Left ventricle myocardium inferior (tissue), 1 donor: ENCODE results near the gene HP. TPM values are rescaled to one million over a fixed set of nuclear protein-coding genes. Genes with fewer than 3 reads are reported as not detected.
A peak's percentile ranks its signal among the peaks of the same experiment; 100 is the strongest.

Experiments
- DNase-seq: peaks from one replicate; pipeline ENCODE4 v3.0.0-alpha.2; 2020
- H3K27ac ChIP-seq: fragments of 200-600 bp; replicated peaks from 2 replicates; pipeline ENCODE4 v1.8.0; 2021
- H3K27me3 ChIP-seq: fragments of 200-600 bp; 2 replicates; pipeline ENCODE4 v1.8.0; 2021; ENCODE audit warnings: low read depth
- H3K36me3 ChIP-seq: fragments of 200-600 bp; 2 replicates; pipeline ENCODE4 v1.8.0; 2021
- H3K4me1 ChIP-seq: fragments of 200-600 bp; 2 replicates; pipeline ENCODE4 v1.8.0; 2021
- H3K4me3 ChIP-seq: fragments of 200-600 bp; 2 replicates; pipeline ENCODE4 v1.8.0; 2021; ENCODE audit warnings: mild to moderate bottlenecking, moderate library complexity
- H3K9me3 ChIP-seq: fragments of 200-600 bp; replicated peaks from 2 replicates; pipeline ENCODE4 v1.8.0; 2021
- CTCF ChIP-seq: fragments of 200-600 bp; IDR thresholded peaks from 2 replicates; pipeline ENCODE4 v1.8.0; 2021; ENCODE audit warnings: antibody characterized with exemption, mild to moderate bottlenecking, borderline replicate concordance
- intact Hi-C: fragments of 100-400 bp; cut with micrococcal nuclease; formaldehyde crosslinking; loops from one replicate; pipeline ENCODE4 v1.11.0; 2022
- total RNA-seq: library from RNA; stranded (reverse); fragmentation: NEBNext Ultra II Directional; extraction: Animal tissue kit (Norgen Biotek cat#: 25700); gene quantifications from one replicate; pipeline ENCODE4 v1.2.1, GENCODE V29; 2021
- donor health status: DM: no; HTN: yes; CAD: no; lungs with severe emphysema.

The HP gene
- total RNA-seq, 1 donor from 2014 or later: 1.6 TPM

DNA sequence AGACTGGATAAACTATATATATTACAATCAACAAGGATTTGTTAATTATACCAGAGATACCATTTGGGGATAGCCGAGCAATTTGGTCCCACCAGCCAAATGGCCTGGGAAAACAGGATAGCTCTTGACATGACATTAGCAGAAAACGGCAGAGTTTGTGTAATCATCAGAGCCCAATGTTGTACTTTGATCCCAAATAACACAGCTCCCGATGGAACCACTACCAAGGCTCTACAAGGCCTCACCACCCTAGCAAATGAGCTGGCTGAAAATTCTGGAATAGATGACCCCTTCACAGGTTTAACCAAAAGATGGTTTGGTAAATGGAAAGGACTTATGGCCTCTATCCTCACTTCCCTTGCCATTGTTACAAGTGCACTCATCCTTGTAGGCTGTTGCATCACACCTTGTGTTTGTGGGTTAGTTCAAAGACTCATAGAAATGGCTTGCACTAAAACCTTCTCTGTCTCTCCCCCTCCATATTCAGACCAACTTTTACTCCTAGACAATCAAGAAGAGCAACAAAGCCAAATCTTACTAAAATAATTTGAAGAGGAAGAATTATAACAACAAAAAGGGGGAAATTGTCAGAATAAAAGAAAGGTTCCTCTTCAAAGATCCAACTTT lies 29.6 kb downstream of the HP start:
- Histone ChIP-seq H3K27ac (peak overlapping the region; percentile 73), H3K36me3 (peaks cover 45% of the 10 kb centered on the region)

GRCh38 chr16:72084445-72084844 lies 30.1 kb downstream of the HP start:
- H3K4me3 ChIP-seq: no peak overlapping the region
- peaks cover 8% of the 10 kb centered on the region for H3K9me3 ChIP-seq
- peaks cover 13% of the 10 kb centered on the region for H3K4me1 ChIP-seq
- H3K27me3 ChIP-seq: no peaks in the 10 kb centered on the region
- peak overlapping the region; percentile 73 for H3K27ac ChIP-seq
- TF ChIP-seq CTCF: no peak
- H3K36me3 ChIP-seq: peaks cover 51% of the 10 kb centered on the region
- DNase-seq: no peak
- intact Hi-C loops: no loop called here

More for the DNA sequence above, 29.6 kb downstream of the HP start:
- Histone ChIP-seq H3K27me3 (no peaks in the 10 kb centered on the region), H3K4me3 (no peak overlapping the region), H3K9me3 (peaks cover 8% of the 10 kb centered on the region), H3K4me1 (peaks cover 13% of the 10 kb centered on the region)
- intact Hi-C loops: no loop called here
- DNase-seq: no peak
- no peak for TF ChIP-seq CTCF

DNA sequence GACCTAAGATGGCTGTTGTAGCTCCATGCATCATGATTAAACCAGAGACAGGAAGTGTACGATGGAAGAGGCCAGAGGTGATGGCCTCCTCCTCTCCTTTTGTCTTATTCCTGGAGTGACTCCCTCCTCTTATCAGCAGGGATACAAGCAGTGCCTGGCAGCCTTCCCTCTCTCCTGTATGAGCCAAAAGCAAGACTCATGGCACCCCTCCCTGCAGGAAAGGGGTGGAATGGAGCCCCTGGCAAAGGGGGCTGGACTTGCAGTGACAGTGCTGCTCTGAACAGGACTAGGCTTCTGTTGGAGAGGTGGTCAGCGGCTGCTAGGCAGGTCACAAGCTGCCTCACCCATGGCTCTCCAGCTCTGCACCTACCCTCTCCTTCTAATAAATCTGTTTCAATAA lies 30.7 kb downstream of the HP start:
- Histone ChIP-seq H3K4me3 (no peak overlapping the region), H3K9me3 (peaks cover 8% of the 10 kb centered on the region), H3K4me1 (peaks cover 13% of the 10 kb centered on the region), H3K27ac (peak overlapping the region; percentile 73), H3K36me3 (peaks cover 56% of the 10 kb centered on the region), H3K27me3 (no peaks in the 10 kb centered on the region)
- DNase-seq: peak; percentile 70
- intact Hi-C loops: no loop called here
- no peak for TF ChIP-seq CTCF

GRCh38 chr16:72091217-72091616 lies 36.9 kb downstream of the HP start:
- no peak for DNase-seq
- Histone ChIP-seq H3K9me3 (no peaks in the 10 kb centered on the region), H3K4me1 (peaks cover 47% of the 10 kb centered on the region), H3K27me3 (no peaks in the 10 kb centered on the region), H3K4me3 (peak overlapping the region; percentile 85), H3K27ac (no peak overlapping the region), H3K36me3 (peaks cover 45% of the 10 kb centered on the region)
- intact Hi-C loops: no loop called here
- no peak for TF ChIP-seq CTCF

GRCh38 chr16:72092832-72093447 lies 38.6 kb downstream of the HP start:
- intact Hi-C loops: no loop called here
- no peaks in the 10 kb centered on the region for H3K27me3 ChIP-seq
- H3K27ac ChIP-seq: peak overlapping the region; percentile 91
- TF ChIP-seq CTCF: no peak
- peaks cover 47% of the 10 kb centered on the region for H3K36me3 ChIP-seq
- peak overlapping the region; percentile 85 for H3K4me3 ChIP-seq
- H3K4me1 ChIP-seq: peaks cover 47% of the 10 kb centered on the region
- H3K9me3 ChIP-seq: no peaks in the 10 kb centered on the region
- DNase-seq: no peak
